BE2C (cell line): Measurements from ENCODE around the gene RGS5.

Experiments
- DNase-seq: peaks from one replicate; pipeline ENCODE4 v3.0.0-alpha.2; 2020
- H3K27me3 ChIP-seq: fragments of 250-450 bp; sonication (Bioruptor Pico); 2 replicates; pipeline ENCODE4 v1.5.1; 2020; ENCODE audit warnings: mild to moderate bottlenecking
- H3K36me3 ChIP-seq: fragments of 250-450 bp; sonication (Bioruptor Pico); 2 replicates; pipeline ENCODE4 v1.5.1; 2020; ENCODE audit warnings: mild to moderate bottlenecking
- H3K4me1 ChIP-seq: fragments of 250-450 bp; sonication (Bioruptor Pico); 2 replicates; pipeline ENCODE4 v1.5.1; 2020
- H3K4me3 ChIP-seq: 2 replicates; pipeline ENCODE4 v1.5.1; 2011; ENCODE audit warnings: low read depth, low read length
- H3K9me3 ChIP-seq: fragments of 250-450 bp; sonication (Bioruptor Pico); 2 replicates; pipeline ENCODE4 v1.5.1; 2020
- CTCF ChIP-seq: IDR thresholded peaks from 2 replicates; pipeline ENCODE4 v1.5.1; 2012; ENCODE audit warnings: mild to moderate bottlenecking, low read depth, low read length

The RGS5 gene

GRCh38 chr1:163131981-163132380 lies 70.7 kb downstream of the RGS5 start:
- no peak for TF ChIP-seq CTCF
- Histone ChIP-seq H3K27me3 (no peaks in the 10 kb centered on the region), H3K36me3 (peaks cover 17% of the 10 kb centered on the region), H3K4me1 (no peaks in the 10 kb centered on the region), H3K9me3 (no peaks in the 10 kb centered on the region), H3K4me3 (no peak overlapping the region)
- no peak for DNase-seq

GRCh38 chr1:163130225-163130856 lies 72.4 kb downstream of the RGS5 start:
- Histone ChIP-seq H3K4me1 (no peaks in the 10 kb centered on the region), H3K4me3 (no peak overlapping the region), H3K36me3 (peaks cover 14% of the 10 kb centered on the region), H3K27me3 (no peaks in the 10 kb centered on the region), H3K9me3 (no peaks in the 10 kb centered on the region)
- TF ChIP-seq CTCF, result no peak
- DNase-seq, result no peak

- Histone ChIP-seq H3K4me3 (no peak overlapping the region), H3K9me3 (no peaks in the 10 kb centered on the region), H3K27me3 (no peaks in the 10 kb centered on the region), H3K4me1 (peaks cover 12% of the 10 kb centered on the region), H3K36me3 (peaks cover 14% of the 10 kb centered on the region)
- no peak for DNase-seq
- no peak for TF ChIP-seq CTCF
These were observed 74.4 kb downstream of the RGS5 start for GRCh38 chr1:163128282-163128681.

- no peak for TF ChIP-seq CTCF
- Histone ChIP-seq H3K4me3 (no peak overlapping the region), H3K4me1 (peaks cover 23% of the 10 kb centered on the region), H3K36me3 (peaks cover 5% of the 10 kb centered on the region), H3K27me3 (no peaks in the 10 kb centered on the region), H3K9me3 (no peaks in the 10 kb centered on the region)
- no peak for DNase-seq
These were observed 77.9 kb downstream of the RGS5 start for GRCh38 chr1:163124812-163125211.

GRCh38 chr1:163120372-163120771 lies 82.3 kb downstream of the RGS5 start:
- Histone ChIP-seq H3K27me3 (no peaks in the 10 kb centered on the region), H3K9me3 (no peaks in the 10 kb centered on the region), H3K4me1 (peaks cover 47% of the 10 kb centered on the region), H3K36me3 (no peaks in the 10 kb centered on the region), H3K4me3 (no peak overlapping the region)
- no peak for DNase-seq
- no peak for TF ChIP-seq CTCF

- Histone ChIP-seq H3K27me3 (no peaks in the 10 kb centered on the region), H3K9me3 (no peaks in the 10 kb centered on the region), H3K36me3 (no peaks in the 10 kb centered on the region), H3K4me1 (peaks cover 52% of the 10 kb centered on the region), H3K4me3 (no peak overlapping the region)
- DNase-seq, result no peak
- no peak for TF ChIP-seq CTCF
These were observed 83.0 kb downstream of the RGS5 start for GRCh38 chr1:163119707-163120106.
